ENCODE measurements around the gene NEDD4.
"Not testable (repeated sequence)": the region's sequence is repeated elsewhere in the genome, so short reads cannot be mapped to it uniquely, and the experiment has no call there.

NEDD4 gene

GRCh38 chr15:55879181-55879580 is 114.2 kb downstream of the NEDD4 start:
- Histone ChIP-seq H3K9me3 (no peaks in the 10 kb centered on the region), H3K36me3 (no peaks in the 10 kb centered on the region), H3K27me3 (no peaks in the 10 kb centered on the region), H3K4me3 (ENCODE audit: low read depth, low read length) (no peak overlapping the region), H3K4me1 (no peaks in the 10 kb centered on the region)
- no peak for DNase-seq
- no peak for TF ChIP-seq CTCF (IDR thresholded peaks at IDR 0.05; ENCODE audit: low read depth, low read length)

DNA sequence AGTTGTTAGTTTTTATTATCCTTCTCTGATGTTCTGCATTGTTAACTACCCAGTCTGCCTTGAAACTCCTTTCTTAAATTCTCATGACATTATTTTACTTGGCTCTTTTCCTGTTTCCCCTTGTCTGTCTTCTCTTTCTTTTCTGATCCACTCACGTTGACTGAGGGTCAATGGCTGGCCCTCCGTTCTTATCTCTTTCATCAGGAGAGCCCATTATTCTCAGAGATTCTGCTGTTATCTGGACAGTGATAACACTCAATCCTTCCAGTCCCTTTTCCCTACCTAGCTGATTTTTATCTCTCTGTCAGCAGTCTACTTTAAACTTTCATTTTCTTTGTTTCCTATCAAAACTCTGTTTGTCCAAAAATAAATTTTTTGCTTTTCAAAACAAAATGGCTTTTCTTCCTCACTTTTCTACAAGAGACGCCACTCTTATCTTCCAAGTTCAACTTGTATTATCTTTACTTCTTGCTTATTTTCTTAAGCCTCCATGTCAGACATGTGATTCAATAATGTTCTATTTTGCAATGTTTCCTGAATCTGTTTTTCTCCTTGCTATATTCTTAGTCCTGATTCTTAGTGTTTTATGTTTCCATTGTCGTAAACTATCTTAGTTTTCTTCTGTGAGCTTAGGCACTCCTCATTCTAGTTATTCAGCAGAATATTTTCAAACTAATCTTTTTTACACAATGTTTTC is 120.2 kb downstream of the NEDD4 start:
- H3K27me3 ChIP-seq: no peaks in the 10 kb centered on the region
- H3K36me3 ChIP-seq: no peaks in the 10 kb centered on the region
- H3K9me3 ChIP-seq: no peaks in the 10 kb centered on the region
- no peaks in the 10 kb centered on the region; the same call in 1 of the 2 replicates for H3K4me1 ChIP-seq
- TF ChIP-seq CTCF (IDR thresholded peaks at IDR 0.05; ENCODE audit: low read depth, low read length): no peak
- no peak for DNase-seq
- H3K4me3 ChIP-seq (ENCODE audit: low read depth, low read length): no peak overlapping the region

GRCh38 chr15:55872471-55872870 is 120.9 kb downstream of the NEDD4 start:
- no peak for TF ChIP-seq CTCF (IDR thresholded peaks at IDR 0.05; ENCODE audit: low read depth, low read length)
- no peak for DNase-seq

GRCh38 chr15:55869660-55870059 is 123.8 kb downstream of the NEDD4 start:
- no peak for DNase-seq
- no peak for TF ChIP-seq CTCF (IDR thresholded peaks at IDR 0.05; ENCODE audit: low read depth, low read length)
- H3K4me3 ChIP-seq (ENCODE audit: low read depth, low read length): no peak overlapping the region
- H3K36me3 ChIP-seq: no peaks in the 10 kb centered on the region
- H3K9me3 ChIP-seq: no peaks in the 10 kb centered on the region
- no peaks in the 10 kb centered on the region for H3K27me3 ChIP-seq
- peaks cover 3% of the 10 kb centered on the region; the same call in 1 of the 2 replicates for H3K4me1 ChIP-seq

More at GRCh38 chr15:55872471-55872870, 120.9 kb downstream of the NEDD4 start:
- Histone ChIP-seq H3K9me3 (no peaks in the 10 kb centered on the region), H3K4me3 (ENCODE audit: low read depth, low read length) (no peak overlapping the region), H3K4me1 (no peaks in the 10 kb centered on the region; the same call in 1 of the 2 replicates), H3K27me3 (no peaks in the 10 kb centered on the region), H3K36me3 (no peaks in the 10 kb centered on the region)

DNA sequence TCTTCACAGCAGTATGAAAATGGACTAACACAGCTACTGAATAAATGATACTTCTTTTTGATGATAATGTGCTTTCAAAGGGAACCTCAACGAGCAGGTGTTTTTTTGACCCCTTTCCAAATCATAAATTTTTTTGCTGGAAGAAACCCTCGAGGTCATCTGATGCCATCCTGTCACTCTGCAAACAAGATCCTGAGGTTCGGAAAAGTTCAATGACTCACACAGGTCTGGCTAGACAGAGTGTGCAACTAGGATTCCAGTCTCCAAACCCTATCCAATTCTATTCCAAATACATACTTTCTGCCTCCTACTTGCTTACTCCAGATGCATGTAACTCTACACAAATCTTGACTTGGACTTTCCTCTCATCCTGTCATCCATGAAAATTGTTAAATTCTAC is 124.7 kb downstream of the NEDD4 start:
- DNase-seq: no peak
- H3K27me3 ChIP-seq: no peaks in the 10 kb centered on the region
- H3K9me3 ChIP-seq: no peaks in the 10 kb centered on the region
- TF ChIP-seq CTCF (IDR thresholded peaks at IDR 0.05; ENCODE audit: low read depth, low read length): no peak
- no peak overlapping the region for H3K4me3 ChIP-seq (ENCODE audit: low read depth, low read length)
- peaks cover 3% of the 10 kb centered on the region; the same call in 1 of the 2 replicates for H3K4me1 ChIP-seq
- H3K36me3 ChIP-seq: no peaks in the 10 kb centered on the region

GRCh38 chr15:55868291-55868690 is 125.1 kb downstream of the NEDD4 start:
- H3K9me3 ChIP-seq; H3K4me1 ChIP-seq; H3K4me3 ChIP-seq (ENCODE audit: low read depth, low read length); H3K36me3 ChIP-seq; DNase-seq; H3K27me3 ChIP-seq: not testable (repeated sequence)
